Activated T-cell treated with anti-CD3 and anti-CD28 coated beads for 1 hour (primary cell): ENCODE results near the gene SGMS1.
A peak's percentile ranks its signal among the peaks of the same experiment; 100 is the strongest.
"Not testable (repeated sequence)": the region's sequence is repeated elsewhere in the genome, so short reads cannot be mapped to it uniquely, and the experiment has no call there.

Experiments
- DNase-seq: peaks from one replicate; pipeline ENCODE4 v3.0.0-alpha.2; 2020; ENCODE audit warnings: low read depth

SGMS1 gene

DNA sequence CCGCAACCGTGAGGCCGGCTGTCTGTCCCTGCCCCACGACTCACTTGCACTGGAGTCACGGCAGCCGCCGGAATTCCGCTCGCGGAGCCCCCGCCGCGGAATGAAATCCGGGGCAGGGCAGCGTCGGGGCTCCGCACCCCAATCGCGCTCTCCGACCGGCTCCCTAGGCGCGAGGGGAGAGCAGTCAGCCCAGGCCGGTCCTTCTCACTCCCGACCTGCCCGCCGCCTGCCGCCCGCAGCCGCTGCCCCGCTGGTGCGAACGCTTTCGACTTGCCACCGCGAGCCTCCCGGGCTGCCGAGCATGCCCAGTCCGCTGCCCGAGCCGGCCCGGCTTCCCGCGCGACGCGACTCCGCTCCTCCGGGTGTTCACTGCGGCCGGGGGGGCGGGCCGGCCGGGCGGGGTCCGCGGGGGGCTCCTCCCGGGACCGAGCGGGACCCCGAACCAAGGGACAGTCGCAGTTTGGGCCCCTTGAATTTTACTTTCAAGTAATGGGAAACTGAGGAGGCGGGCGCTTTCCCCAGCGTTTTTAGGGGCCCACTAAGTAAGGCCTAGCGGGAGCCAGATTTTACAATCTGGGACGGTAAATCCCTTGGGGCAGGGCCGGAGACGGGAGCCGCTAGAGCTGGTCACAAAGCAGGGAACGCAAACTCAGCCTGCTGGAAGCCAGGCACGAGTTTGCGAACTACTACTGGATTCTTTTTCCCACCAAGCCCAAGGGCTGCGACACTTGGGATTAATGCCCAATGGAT, at the start of gene SGMS1:
Gene SGMS1 (minus strand): TSS at position 294 of the 750 bp plus-strand sequence. CDS start 279,842 bp downstream, outside the sequence.
- peak; percentile 68 for DNase-seq

DNA sequence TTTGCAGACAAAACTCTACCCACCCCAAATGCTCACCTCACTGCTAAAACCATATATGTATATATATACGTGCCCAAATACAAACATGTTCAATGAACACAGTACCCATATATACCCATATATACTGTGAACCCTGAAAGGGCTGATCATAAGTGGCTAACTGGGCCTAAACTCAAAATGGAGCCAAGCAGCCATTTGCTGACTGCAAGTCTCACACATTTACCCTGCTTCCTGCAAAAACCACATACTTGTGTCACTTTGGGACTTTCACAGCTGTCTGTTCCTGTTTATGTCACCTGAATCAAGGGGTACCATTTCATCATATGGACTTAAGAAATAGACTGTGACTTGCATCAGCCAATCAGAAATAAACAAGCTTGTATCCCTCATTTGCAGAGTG, 48.4 kb upstream of the SGMS1 start:
- DNase-seq: not testable (repeated sequence)

DNA sequence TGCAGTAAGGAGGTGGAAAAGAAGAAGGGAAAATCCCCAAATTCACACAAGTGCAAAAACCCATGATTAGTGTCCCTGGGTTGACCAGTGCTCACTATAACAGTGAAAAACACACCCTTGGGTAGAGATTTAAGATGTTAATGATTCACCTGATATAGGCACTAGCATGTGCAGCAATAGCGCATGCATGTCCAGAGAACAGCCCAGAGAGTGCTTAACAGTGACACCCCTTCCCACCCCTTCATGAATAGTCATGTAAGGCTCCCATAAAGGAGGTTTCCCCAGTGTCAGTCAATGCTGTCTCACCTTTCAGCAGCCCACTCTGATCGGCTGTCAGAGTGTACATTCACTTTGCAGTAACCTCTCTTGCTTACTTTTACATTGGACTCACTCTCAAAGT, 47.9 kb upstream of the SGMS1 start:
- not testable (repeated sequence) for DNase-seq

DNA sequence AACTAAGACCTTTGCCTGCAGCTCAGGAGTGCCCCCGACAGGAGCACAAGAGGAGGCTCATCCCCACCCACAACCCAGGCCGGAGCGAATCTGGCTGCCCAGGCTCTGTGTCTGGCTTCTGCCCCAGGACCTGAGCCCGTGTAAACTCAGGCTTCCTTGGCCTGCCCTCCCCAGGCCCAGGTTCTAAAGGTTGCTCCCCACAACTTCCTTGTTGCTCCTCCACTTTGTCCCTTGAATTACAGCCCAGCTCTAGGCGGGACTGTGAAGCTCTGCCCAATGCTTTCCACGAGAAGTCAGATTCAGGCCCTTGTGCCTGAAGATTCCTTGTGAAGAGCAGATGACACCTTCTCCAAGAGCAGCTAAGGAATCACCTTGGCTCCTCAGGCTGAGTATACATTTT, 46.2 kb upstream of the SGMS1 start:
- not testable (repeated sequence) for DNase-seq

DNA sequence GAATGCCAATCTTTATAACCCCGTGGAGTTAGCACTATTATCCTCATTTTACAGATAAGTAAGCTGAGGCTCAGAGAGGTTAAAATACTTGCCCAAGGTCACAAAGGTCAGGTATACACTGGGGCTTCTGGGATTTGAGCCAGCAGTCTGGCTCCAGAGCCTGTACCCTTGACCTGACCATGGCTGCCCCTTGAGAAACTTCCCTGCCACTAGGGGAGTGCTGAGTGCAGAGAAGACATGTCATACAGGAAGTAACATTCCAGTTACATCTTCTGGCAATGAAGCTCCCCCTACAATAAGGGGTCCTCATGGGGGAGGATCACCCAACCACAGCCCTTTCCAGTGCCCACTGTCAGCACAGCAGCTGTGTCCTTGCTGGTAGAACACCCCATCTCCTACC, 43.6 kb upstream of the SGMS1 start:
- not testable (repeated sequence) for DNase-seq

DNA sequence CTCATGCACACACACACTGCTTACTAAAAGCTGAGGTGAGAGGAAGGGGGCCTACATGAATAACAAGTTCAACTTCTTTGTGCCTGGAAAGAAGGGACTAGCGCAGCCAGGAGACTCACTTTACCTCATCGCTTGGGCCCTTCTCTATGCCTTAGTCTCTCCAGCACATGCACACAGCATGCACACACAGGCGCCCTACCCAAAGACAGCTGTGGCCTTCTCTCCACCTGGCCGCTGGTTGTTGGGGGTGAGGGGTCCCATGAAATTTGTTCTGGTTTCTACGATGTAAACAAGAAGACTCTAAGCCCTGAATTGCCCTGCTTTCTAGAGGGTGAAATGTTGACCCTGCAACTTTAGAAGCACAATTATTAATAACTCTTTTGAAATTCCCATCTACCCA, 38.7 kb upstream of the SGMS1 start:
- DNase-seq: not testable (repeated sequence)

DNA sequence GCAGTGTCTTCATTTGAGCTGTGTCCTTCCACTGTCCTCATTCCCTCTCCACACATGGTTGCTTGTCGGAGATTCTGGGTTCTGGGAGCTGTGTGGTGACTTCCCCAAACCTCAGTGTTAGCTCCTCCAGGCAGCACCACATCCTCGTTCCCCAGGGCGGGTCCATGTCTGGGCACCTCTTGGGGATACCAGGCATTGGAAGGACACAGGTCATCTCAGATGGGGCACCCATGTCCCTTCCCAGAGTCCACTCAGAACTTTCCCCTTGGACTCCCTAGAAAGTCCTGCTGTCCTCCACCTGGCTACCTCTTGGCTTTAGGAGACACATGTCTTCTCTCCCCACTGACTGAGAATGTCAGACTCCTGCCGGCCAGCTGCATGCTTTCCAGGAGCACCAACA, 37.8 kb upstream of the SGMS1 start:
- not testable (repeated sequence) for DNase-seq

DNA sequence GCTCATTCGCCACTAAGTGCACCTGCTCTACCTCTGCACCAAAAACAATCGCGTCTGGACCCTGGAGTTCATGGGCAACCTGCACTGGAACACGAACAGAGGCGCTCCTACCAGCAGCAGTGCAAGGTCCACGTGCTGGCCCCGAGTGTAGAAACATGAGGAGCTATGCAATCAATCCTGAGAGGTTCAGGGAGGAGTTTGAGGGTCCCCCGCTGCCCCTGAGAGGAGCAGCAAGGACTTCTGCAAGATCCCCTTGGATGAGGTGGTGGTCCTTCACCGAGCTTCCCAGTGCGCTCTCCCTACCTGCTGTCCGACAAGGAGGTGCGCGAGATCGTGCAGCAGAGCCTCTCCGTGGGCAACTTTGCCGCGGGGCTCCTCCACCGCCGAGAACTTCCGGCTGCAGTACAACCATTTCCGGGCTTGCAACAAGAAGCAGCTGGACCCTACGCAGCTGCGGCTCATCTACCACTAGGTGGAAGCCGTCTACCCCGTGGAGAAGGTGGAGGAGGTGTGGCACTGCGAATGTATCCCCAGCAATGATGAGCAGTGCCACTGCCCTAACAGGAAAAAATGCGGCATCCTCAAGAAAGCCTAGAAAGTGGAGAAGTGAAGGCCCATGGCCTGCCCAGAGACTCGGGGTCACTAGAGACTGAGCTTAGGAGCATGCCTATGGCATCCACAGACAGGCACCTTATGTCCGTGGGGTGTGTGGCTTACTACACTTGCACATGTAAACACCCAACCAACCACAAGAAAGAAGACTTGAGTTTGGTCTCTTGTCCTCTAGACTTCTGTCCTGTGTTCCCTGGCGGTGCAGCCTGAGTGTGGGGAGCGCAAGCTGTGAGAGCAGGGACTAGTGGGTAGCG, 36.3 kb upstream of the SGMS1 start:
- peak; percentile 12 for DNase-seq

DNA sequence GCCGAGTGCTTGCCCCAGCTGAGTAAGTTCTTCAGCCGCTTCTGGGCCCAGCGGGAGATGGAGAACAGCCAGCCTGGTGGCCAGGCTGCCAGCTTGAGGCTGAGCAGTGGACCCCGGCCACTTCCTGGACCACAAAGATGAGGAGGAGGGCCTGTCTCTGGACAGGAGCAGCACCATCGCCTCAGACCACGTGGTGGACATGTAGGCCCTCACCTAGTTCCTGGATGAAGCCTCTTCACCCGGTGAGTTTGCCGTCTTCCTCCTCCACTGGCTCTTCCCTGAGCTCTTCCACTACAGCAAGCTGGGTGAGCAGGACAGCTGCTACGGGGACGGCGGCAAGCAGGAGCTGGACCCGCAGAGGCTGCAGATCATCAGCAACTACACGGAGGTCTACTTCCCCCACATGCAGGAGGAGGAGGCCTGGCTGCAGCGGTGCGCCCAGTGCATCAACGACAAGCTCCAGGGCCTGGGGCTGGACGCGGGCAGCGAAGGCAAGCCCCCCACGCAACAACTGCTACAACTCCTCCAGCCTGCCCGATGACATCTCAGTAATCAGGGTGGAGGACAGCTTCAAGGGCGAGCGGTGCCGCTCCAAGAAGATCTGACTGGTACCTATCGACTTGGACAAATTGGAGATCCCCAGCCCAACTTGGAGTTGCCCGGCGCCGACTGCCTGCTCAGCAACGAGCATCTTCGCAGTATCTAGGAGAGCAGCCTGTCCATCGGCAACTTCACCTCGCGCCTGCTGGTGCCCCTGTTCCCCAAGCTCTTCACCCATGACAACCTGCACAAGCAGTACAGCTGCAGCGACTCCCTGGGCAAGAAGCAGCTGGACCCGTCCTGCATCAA, 35.5 kb upstream of the SGMS1 start:
- DNase-seq: not testable (repeated sequence)

DNA sequence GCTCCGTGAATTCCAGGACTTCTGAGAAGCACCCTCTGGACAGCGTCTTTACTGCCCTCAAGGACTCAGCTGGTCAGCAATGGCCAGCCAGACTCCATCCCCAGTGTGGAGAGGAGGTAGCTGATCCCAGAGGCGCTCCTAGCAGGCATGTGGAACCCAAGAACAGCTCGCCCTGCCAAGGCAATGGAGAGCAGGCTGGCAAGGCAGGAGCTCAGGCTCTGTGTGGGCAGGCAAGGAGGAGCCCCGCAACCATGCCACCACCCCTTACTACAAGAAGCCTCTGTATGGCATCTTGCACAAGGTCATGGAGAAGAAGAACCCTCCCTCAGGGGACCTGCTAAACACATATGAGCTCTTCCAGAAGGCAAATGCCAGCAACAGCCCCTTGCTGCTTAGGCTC, 34.4 kb upstream of the SGMS1 start:
- no peak for DNase-seq

DNA sequence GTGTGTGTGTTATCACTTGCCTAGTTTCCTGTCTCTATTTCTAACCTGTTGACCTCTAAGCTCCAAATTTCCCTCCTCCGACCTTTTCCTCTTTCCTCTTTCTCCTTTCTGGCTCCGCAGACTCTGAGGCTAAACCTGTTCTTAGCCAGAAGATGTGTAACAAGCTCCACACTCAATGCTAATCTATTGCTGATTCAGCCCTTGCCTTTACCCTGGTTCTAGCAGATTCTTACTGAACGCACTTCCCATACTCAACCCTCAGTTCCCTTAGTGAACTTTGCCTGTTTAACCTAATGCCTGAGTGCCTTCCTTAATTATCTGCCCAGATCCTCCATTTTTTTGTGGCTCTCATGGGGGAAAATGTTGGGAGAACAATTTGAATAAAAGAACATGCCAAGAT, 30.0 kb upstream of the SGMS1 start:
- no peak for DNase-seq

DNA sequence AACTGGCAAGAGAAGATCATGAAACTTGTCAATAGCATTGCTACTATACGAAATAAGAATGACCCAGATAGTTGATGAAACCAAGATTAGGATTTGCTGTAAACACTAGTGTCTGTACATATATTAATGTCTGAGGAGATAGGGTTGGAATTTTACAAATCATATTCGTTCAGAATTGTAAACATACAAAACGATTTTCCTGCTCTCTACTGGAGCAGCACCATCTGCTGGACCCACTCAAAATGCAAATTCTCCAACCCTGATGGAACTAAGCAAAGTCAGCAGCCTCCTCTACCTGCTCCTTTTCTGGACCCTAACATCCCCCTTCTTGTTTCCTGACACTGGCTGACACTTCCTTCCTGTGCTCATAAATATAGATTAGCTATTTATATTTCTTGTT, 29.4 kb upstream of the SGMS1 start:
- DNase-seq: no peak

DNA sequence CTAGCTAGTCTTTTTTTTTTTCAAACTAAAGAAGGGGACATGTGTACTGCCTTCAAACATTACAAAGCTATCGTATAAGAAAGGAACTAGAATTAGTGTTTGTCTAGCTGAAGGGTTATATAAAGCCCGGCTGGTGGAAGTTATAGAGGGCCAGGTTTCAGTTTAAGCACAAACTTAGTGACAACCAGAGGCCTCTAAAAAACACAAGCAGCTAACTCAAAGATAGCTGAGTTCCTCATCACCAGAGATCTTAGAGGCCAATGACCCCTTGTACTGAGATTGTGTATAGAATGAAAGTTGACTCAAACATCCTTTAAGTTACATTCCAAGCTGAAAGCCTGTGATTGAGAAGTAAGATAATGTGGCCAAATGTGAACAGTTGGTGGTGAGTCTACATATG, 28.1 kb upstream of the SGMS1 start:
- DNase-seq: no peak

DNA sequence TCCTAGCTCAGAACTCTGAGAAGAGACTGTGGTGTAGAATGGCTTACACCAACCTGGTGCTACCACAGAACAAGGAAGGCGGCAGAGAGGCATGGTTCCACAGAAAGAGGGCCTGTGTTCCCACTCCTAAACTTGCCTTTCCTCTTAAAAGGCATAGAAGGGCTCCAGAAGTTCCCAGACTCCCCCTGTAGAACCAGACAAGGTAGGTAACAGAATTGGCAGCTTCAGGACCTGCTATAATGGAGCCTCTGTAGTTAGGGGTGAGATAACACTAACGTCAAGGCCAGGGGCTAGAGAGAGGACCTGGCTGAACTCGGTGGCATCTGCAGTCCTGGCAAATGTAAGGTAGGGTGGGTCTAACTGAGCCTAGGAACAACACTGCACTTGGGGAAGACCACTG, 26.7 kb upstream of the SGMS1 start:
- no peak for DNase-seq

DNA sequence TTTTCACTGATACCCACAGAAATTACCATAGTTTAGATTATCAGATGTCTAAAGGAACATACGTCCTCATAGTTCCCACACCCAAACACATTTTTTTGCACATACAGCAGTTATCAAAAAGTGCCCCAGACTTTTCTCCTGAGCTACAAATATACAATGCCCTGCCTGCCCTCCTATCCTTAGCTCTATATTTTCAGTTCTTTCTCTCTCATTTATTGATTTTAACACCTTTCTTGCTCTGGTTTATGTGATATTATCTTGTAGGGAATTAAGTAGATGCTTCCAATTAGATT, 25.1 kb upstream of the SGMS1 start:
- no peak for DNase-seq

DNA sequence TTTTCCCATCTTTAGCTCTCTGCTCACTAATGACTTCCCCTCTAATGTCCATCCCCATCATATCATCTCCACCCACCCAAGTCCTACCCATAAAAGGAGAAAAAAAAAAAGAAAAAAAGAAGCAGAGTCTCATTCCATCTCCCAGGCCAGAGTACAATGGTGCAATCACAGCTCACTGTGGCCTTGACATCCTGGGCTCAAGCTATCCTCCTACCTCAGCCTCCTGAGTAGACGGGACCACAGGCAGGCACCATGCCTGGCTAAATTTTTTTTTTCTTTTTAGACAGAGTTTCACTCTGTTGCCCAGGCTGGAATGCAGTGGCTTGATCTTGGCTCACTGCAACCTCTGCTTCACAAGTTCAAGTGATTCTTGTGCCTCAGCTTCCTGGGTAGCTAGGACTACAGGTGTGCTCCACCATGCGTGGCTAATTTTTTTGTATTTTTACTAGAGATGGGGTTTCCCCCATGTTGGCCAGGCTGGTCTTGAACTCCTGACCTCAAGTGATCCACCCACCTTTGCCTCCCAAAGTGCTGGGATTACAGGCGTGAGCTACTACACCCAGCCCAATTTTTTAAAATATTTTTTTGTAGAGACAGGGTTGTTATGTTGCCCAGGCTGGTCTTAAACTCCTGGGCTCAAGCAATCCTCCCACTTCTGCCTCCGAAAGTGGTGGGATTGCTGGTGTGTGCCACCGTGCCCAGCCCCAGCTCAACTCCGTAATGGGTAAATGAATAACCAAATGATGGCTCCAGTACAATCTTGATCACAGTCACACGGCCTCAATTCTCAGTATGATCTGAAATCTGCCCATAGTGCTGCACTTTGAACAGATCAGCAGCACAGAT, 24.6 kb upstream of the SGMS1 start:
- no peak for DNase-seq

DNA sequence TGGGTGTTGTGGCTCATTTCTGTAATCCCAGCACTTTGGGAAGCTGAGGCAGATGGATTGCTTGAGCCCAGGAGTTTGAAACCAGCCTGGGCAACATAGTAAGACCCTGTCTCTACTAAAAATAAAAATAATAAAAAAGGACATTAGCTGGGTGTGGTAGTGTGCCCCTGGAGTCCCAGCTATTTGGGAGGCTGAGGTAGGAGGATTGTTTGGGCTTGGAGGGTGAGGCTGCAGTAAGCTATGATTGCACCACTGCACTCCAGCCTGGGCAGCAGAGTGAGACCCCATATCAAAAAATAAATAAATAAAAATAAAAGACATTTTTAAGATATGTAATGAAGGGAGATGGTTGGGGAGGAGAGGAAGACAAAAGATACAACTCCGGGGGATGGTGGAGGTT, 23.6 kb upstream of the SGMS1 start:
- not testable (repeated sequence) for DNase-seq

DNA sequence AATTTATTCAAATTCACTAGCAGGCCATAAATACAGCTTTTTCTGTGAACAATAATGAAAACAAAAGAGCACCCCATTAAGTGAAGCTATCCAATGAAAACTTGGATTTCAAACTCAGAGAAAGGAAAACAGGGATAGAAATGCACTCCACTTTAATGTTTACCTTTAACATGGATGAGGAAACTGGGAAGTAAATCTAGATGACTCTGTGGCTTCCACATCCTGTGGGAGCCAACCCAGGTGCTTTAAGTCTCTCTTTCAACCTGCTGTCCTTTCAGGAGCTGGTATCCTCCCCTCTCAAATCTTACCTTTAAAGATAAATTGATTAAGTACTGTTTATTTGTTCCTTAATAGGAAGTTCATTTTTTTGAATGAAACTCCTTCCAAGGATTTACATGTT, 21.5 kb upstream of the SGMS1 start:
- no peak for DNase-seq

DNA sequence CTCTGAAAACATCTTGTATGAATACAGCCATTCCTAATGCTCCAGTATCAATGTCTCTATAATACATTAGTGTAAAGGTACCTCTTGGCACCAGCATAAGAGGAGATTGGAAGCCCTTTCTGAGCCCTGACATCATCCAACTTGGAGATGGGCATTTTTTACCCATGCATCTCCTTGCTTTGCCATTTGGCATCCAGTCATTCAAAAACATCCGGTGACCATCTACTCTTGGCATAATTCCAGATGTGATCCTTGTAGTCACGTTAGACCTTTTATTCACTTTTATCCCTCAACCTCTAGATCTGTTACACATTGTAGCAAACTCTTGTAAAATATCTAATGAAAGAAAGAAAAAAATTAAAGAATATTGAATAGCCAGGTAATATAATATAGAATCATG, 17.9 kb upstream of the SGMS1 start:
- no peak for DNase-seq

DNA sequence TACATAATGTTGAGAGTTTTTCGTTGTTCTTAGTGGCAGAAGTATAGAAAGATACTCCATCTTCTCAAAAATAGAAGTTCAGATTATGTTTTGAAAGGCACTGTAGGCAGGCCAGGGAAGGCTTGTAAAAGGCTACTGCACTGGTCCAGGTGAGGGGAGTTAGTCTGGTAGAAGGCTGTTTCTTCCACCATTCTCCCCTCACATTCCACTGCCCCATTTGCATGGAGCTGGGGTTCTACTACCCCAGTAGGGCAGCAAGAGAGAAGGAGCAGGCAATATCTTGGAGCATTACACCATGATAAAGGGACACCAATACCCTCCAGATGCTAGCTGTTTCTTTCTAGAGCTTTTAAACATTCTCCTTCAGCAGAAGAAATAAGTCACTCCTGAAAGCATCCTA, 16.5 kb upstream of the SGMS1 start:
- no peak for DNase-seq
